Ishikawa (cell line): ENCODE results near the gene RAPGEF3.

Experiments
- TEAD4 ChIP-seq: IDR thresholded peaks from 2 replicates; pipeline ENCODE4 v1.6.1; 2012
- YY1 ChIP-seq: IDR thresholded peaks from 2 replicates; pipeline ENCODE4 v1.6.1; 2012; ENCODE audit warnings: low read depth
- ZBTB7A ChIP-seq: IDR thresholded peaks from 2 replicates; pipeline ENCODE4 v1.6.1; 2012; ENCODE audit warnings: low read depth
- TF ChIP-seq, protein P1 (sequence below): IDR thresholded peaks from 2 replicates; pipeline ENCODE4 v1.6.1; 2012
- TF ChIP-seq, protein P2 (sequence below): IDR thresholded peaks from 2 replicates; pipeline ENCODE4 v1.6.1; 2012; ENCODE audit warnings: low read depth, mild to moderate bottlenecking

DNA sequence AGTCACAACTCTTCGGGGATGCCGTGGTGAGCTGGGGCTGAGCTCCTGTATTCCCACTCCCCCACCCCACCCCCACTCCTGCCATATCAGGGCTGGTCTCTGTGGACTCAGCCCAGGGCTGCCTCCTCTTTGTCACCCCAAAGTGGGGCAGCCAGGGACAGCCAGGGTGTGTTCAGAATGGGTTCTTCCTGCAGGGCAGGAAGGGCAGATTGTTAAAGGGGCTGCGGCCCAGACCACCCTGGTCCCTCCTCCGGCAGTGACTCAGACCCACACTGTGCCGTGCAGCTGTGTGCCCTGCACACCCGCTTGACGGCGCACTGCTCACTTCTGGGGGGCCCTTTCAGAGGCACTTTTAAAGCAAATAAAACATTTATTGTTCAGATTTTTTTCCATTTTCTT lies 23.7 kb upstream of the RAPGEF3 start:
- TF ChIP-seq ZBTB7A (no peak; the same call in 1 of the 2 replicates), YY1 (no peak), TEAD4 (no peak)
- TF ChIP-seq, protein P1, sequence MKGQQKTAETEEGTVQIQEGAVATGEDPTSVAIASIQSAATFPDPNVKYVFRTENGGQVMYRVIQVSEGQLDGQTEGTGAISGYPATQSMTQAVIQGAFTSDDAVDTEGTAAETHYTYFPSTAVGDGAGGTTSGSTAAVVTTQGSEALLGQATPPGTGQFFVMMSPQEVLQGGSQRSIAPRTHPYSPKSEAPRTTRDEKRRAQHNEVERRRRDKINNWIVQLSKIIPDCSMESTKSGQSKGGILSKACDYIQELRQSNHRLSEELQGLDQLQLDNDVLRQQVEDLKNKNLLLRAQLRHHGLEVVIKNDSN, result no peak
- TF ChIP-seq, protein P2, sequence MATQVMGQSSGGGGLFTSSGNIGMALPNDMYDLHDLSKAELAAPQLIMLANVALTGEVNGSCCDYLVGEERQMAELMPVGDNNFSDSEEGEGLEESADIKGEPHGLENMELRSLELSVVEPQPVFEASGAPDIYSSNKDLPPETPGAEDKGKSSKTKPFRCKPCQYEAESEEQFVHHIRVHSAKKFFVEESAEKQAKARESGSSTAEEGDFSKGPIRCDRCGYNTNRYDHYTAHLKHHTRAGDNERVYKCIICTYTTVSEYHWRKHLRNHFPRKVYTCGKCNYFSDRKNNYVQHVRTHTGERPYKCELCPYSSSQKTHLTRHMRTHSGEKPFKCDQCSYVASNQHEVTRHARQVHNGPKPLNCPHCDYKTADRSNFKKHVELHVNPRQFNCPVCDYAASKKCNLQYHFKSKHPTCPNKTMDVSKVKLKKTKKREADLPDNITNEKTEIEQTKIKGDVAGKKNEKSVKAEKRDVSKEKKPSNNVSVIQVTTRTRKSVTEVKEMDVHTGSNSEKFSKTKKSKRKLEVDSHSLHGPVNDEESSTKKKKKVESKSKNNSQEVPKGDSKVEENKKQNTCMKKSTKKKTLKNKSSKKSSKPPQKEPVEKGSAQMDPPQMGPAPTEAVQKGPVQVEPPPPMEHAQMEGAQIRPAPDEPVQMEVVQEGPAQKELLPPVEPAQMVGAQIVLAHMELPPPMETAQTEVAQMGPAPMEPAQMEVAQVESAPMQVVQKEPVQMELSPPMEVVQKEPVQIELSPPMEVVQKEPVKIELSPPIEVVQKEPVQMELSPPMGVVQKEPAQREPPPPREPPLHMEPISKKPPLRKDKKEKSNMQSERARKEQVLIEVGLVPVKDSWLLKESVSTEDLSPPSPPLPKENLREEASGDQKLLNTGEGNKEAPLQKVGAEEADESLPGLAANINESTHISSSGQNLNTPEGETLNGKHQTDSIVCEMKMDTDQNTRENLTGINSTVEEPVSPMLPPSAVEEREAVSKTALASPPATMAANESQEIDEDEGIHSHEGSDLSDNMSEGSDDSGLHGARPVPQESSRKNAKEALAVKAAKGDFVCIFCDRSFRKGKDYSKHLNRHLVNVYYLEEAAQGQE, result no peak
